CD4-positive, CD25-positive, alpha-beta regulatory T cell (primary cell): ENCODE results near the gene AAK1. TPM values are rescaled to one million over a fixed set of nuclear protein-coding genes. Genes with fewer than 3 reads are reported as not detected.

Experiments used
- ATAC-seq, 2 donors: fragments of 150-1000 bp; cut with Tn5 transposase; one replicate each; pipeline ENCODE4 v1.10.0; 2021; ENCODE audit warnings: low read depth in 2 of 2, moderate number of reproducible peaks in 2 of 2, moderate library complexity in 1 of 2
- DNase-seq, 3 donors: peaks; one replicate each; pipeline versions ENCODE4 v3.0.0 to v3.0.0-alpha.2; 2012 to 2022; ENCODE audit warnings: mixed read lengths in 1 of 3
- H3K27ac ChIP-seq: one replicate; pipeline ENCODE4 v1.7.0; 2013; ENCODE audit warnings: mild to moderate bottlenecking, low read length; ENCODE audit not compliant: insufficient read depth, poor library complexity, severe bottlenecking
- H3K27me3 ChIP-seq: one replicate; pipeline ENCODE4 v1.7.0; 2013; ENCODE audit warnings: low read length; ENCODE audit not compliant: control insufficient read depth, insufficient read depth
- H3K36me3 ChIP-seq: one replicate; pipeline ENCODE4 v1.7.0; 2013; ENCODE audit warnings: mild to moderate bottlenecking, low read length, moderate library complexity; ENCODE audit not compliant: control insufficient read depth, insufficient read depth
- H3K4me1 ChIP-seq: 2 replicates; pipeline ENCODE4 v1.7.0; 2013; ENCODE audit warnings: mild to moderate bottlenecking, low read length; ENCODE audit not compliant: insufficient read depth, control insufficient read depth, poor library complexity, severe bottlenecking
- H3K4me3 ChIP-seq: one replicate; pipeline ENCODE4 v1.7.0; 2013; ENCODE audit warnings: low read depth, mild to moderate bottlenecking, low read length, moderate library complexity
- H3K9me3 ChIP-seq, 2 experiments: 1 replicate in 1 of 2; 2 replicates in 1 of 2; pipeline ENCODE4 v1.7.0; 2013; ENCODE audit warnings: low read length in 2 of 2, mild to moderate bottlenecking in 1 of 2, moderate library complexity in 1 of 2; ENCODE audit not compliant: control insufficient read depth in 2 of 2
- H3K27ac Mint-ChIP-seq, 3 donors: one replicate each; pipeline ENCODE4 v1.8.0; 2020 to 2022; ENCODE audit warnings: mild to moderate bottlenecking in 3 of 3, mixed read lengths in 3 of 3, moderate library complexity in 2 of 3
- H3K27me3 Mint-ChIP-seq: one replicate; pipeline ENCODE4 v1.8.0; 2022; ENCODE audit warnings: mild to moderate bottlenecking, mixed read lengths
- H3K36me3 Mint-ChIP-seq: one replicate; pipeline ENCODE4 v1.8.0; 2020; ENCODE audit warnings: mixed read lengths
- H3K4me1 Mint-ChIP-seq, 4 donors: one replicate each; pipeline ENCODE4 v1.8.0; 2020 to 2022; ENCODE audit warnings: mixed read lengths in 4 of 4, mild to moderate bottlenecking in 1 of 4
- H3K4me3 Mint-ChIP-seq, 4 donors: one replicate each; pipeline ENCODE4 v1.8.0; 2020 to 2022; ENCODE audit warnings: mild to moderate bottlenecking in 4 of 4, mixed read lengths in 4 of 4, moderate library complexity in 3 of 4
- H3K9me3 Mint-ChIP-seq, 7 donors: one replicate each; pipeline ENCODE4 v1.8.0; 2020 to 2022; ENCODE audit warnings: mixed read lengths in 7 of 7, mild to moderate bottlenecking in 3 of 7, moderate library complexity in 2 of 7
- polyA plus RNA-seq, 4 donors: library from polyadenylated mRNA; unstranded; fragments of 300-500 nt; fragmentation: Illumina TruSeq; gene quantifications; one replicate each; pipeline ENCODE4 v1.2.3, GENCODE V29; 2021
- total RNA-seq: library from RNA; stranded (reverse); gene quantifications from one replicate; pipeline ENCODE4 v1.2.3, GENCODE V29; 2022

The AAK1 gene
- total and polyA plus RNA-seq, 5 donors from 2014 or later: 70.7 to 258 (median 73.7) TPM

- H3K4me3 Mint-ChIP-seq: peak overlapping the region; percentile 93 to 99 (median 98)
- no peak for ATAC-seq
- DNase-seq: no peak
These were observed 205.8 kb downstream of the AAK1 start for GRCh38 chr2:69437751-69438154.

GRCh38 chr2:69436938-69437750 is 206.4 kb downstream of the AAK1 start, which contains the start of gene NFU1:
Gene NFU1, minus strand, starts transcription at chr2:69437435. Its CDS starts 13 bp downstream, at chr2:69437422.
- no peaks in the 10 kb centered on the region for H3K36me3 ChIP-seq
- H3K27ac Mint-ChIP-seq: peak within 1 kb of the TSS; percentile 97 to 100 (median 99)

More at GRCh38 chr2:69437751-69438154, 205.8 kb downstream of the AAK1 start:
- H3K4me3 ChIP-seq: peak overlapping the region; percentile 92
- Mint-ChIP-seq H3K9me3 (peaks cover 0 to 3% (median 0%) of the 10 kb centered on the region in 7 donors), H3K4me1 (peaks cover 11 to 53% (median 36%) of the 10 kb centered on the region in 4 donors), H3K36me3 (peaks cover 3% of the 10 kb centered on the region), H3K27me3 (peaks cover 8% of the 10 kb centered on the region), H3K27ac (peak overlapping the region; percentile 97 to 100 (median 99))
- H3K27ac ChIP-seq: peak overlapping the region; percentile 91
- no peaks in the 10 kb centered on the region for H3K27me3 ChIP-seq
- peaks cover 25% of the 10 kb centered on the region for H3K4me1 ChIP-seq
- no peaks in the 10 kb centered on the region for H3K9me3 ChIP-seq
- H3K36me3 ChIP-seq: no peaks in the 10 kb centered on the region

GRCh38 chr2:69436596-69436937 is 207.0 kb downstream of the AAK1 start:
- peak in 1 of 3 donors; percentile 64 for DNase-seq
- peak in 1 of 2 donors; percentile 6 for ATAC-seq
- H3K27ac Mint-ChIP-seq: peak overlapping the region; percentile 97 to 100 (median 99)

More at GRCh38 chr2:69436938-69437750, 206.4 kb downstream of the AAK1 start, which contains the start of gene NFU1:
- peak within 1 kb of the TSS; percentile 92 for H3K4me3 ChIP-seq
- Mint-ChIP-seq H3K36me3 (peaks cover 3% of the 10 kb centered on the region), H3K4me1 (peaks cover 11 to 53% (median 38%) of the 10 kb centered on the region in 4 donors), H3K27me3 (peaks cover 8% of the 10 kb centered on the region), H3K9me3 (peaks cover 0 to 3% (median 0%) of the 10 kb centered on the region in 7 donors), H3K4me3 (peak within 1 kb of the TSS; percentile 93 to 99 (median 98))
- no peaks in the 10 kb centered on the region for H3K9me3 ChIP-seq
- peak; percentile 82 to 83 for ATAC-seq
- peak; percentile 79 to 93 (median 84) for DNase-seq
- H3K4me1 ChIP-seq: peaks cover 25% of the 10 kb centered on the region
- H3K27me3 ChIP-seq: no peaks in the 10 kb centered on the region
- H3K27ac ChIP-seq: peak within 1 kb of the TSS; percentile 91

GRCh38 chr2:69434753-69435152 is 208.8 kb downstream of the AAK1 start:
- peaks cover 13% of the 10 kb centered on the region for H3K36me3 ChIP-seq
- H3K4me1 ChIP-seq: peaks cover 25% of the 10 kb centered on the region
- Mint-ChIP-seq H3K4me3 (peak overlapping the region in 2 of 4 donors; percentile 38 to 82), H3K36me3 (peaks cover 7% of the 10 kb centered on the region), H3K27ac (peak overlapping the region in 1 of 3 donors; percentile 53), H3K4me1 (peaks cover 16 to 58% (median 40%) of the 10 kb centered on the region in 4 donors), H3K9me3 (peaks cover 0 to 3% (median 0%) of the 10 kb centered on the region in 7 donors), H3K27me3 (peaks cover 8% of the 10 kb centered on the region)
- ATAC-seq: no peak
- DNase-seq: no peak
- no peaks in the 10 kb centered on the region for H3K9me3 ChIP-seq
- H3K27ac ChIP-seq: no peak overlapping the region
- no peak overlapping the region for H3K4me3 ChIP-seq
- H3K27me3 ChIP-seq: no peaks in the 10 kb centered on the region

More at GRCh38 chr2:69436596-69436937, 207.0 kb downstream of the AAK1 start:
- Mint-ChIP-seq H3K4me1 (peaks cover 16 to 56% (median 38%) of the 10 kb centered on the region in 4 donors), H3K27me3 (peaks cover 8% of the 10 kb centered on the region), H3K9me3 (peaks cover 0 to 3% (median 0%) of the 10 kb centered on the region in 7 donors), H3K36me3 (peaks cover 7% of the 10 kb centered on the region), H3K4me3 (peak overlapping the region; percentile 93 to 99 (median 98))
- Histone ChIP-seq H3K27me3 (no peaks in the 10 kb centered on the region), H3K4me3 (peak overlapping the region; percentile 92), H3K9me3 (no peaks in the 10 kb centered on the region), H3K27ac (peak overlapping the region; percentile 91), H3K36me3 (peaks cover 2% of the 10 kb centered on the region), H3K4me1 (peaks cover 25% of the 10 kb centered on the region)

- H3K27me3 ChIP-seq: no peaks in the 10 kb centered on the region
- H3K4me1 ChIP-seq: no peaks in the 10 kb centered on the region
- Mint-ChIP-seq H3K27ac (peak overlapping the region in 1 of 3 donors; percentile 67), H3K27me3 (no peaks in the 10 kb centered on the region), H3K4me3 (no peak overlapping the region), H3K36me3 (peaks cover 8% of the 10 kb centered on the region), H3K4me1 (peaks cover 6 to 22% (median 13%) of the 10 kb centered on the region in 4 donors), H3K9me3 (peaks cover 0 to under 1% (median 0%) of the 10 kb centered on the region in 7 donors)
- peaks cover 36% of the 10 kb centered on the region for H3K36me3 ChIP-seq
- DNase-seq: no peak
- no peaks in the 10 kb centered on the region for H3K9me3 ChIP-seq
- H3K27ac ChIP-seq: no peak overlapping the region
- H3K4me3 ChIP-seq: no peak overlapping the region
- ATAC-seq: no peak
These were observed 213.9 kb downstream of the AAK1 start for GRCh38 chr2:69429491-69430183.

- H3K36me3 Mint-ChIP-seq: peaks cover 8% of the 10 kb centered on the region
- peaks cover 4 to 16% (median 7%) of the 10 kb centered on the region in 4 donors for H3K4me1 Mint-ChIP-seq
- Histone ChIP-seq H3K4me3 (no peak overlapping the region), H3K36me3 (peaks cover 36% of the 10 kb centered on the region), H3K9me3 (no peaks in the 10 kb centered on the region), H3K27me3 (no peaks in the 10 kb centered on the region), H3K27ac (no peak overlapping the region), H3K4me1 (no peaks in the 10 kb centered on the region)
- H3K9me3 Mint-ChIP-seq: no peaks in the 10 kb centered on the region
- H3K27me3 Mint-ChIP-seq: no peaks in the 10 kb centered on the region
- H3K27ac Mint-ChIP-seq: peak overlapping the region in 2 of 3 donors; percentile 67 to 85
- no peak overlapping the region for H3K4me3 Mint-ChIP-seq
- ATAC-seq (no peak), DNase-seq (no peak)
These were observed 214.6 kb downstream of the AAK1 start for GRCh38 chr2:69428981-69429380.

- Mint-ChIP-seq H3K27me3 (no peaks in the 10 kb centered on the region), H3K9me3 (no peaks in the 10 kb centered on the region), H3K4me3 (no peak overlapping the region), H3K36me3 (peaks cover 17% of the 10 kb centered on the region), H3K4me1 (peaks cover 4 to 12% (median 8%) of the 10 kb centered on the region in 4 donors), H3K27ac (no peak overlapping the region)
- Histone ChIP-seq H3K27ac (no peak overlapping the region), H3K36me3 (peaks cover 31% of the 10 kb centered on the region), H3K4me3 (no peak overlapping the region), H3K4me1 (no peaks in the 10 kb centered on the region), H3K27me3 (no peaks in the 10 kb centered on the region), H3K9me3 (no peaks in the 10 kb centered on the region)
- no peak for DNase-seq
- ATAC-seq: no peak
These were observed 219.1 kb downstream of the AAK1 start for GRCh38 chr2:69424419-69424818.
